Measurements from ENCODE around the gene GCDH. TPM values are rescaled to one million over a fixed set of nuclear protein-coding genes. Genes with fewer than 3 reads are reported as not detected.
A peak's percentile ranks its signal among the peaks of the same experiment; 100 is the strongest.

Gene GCDH
- total RNA-seq, 6 experiments from 2014 or later: 42.2 to 119 (median 59.5) TPM

DNA sequence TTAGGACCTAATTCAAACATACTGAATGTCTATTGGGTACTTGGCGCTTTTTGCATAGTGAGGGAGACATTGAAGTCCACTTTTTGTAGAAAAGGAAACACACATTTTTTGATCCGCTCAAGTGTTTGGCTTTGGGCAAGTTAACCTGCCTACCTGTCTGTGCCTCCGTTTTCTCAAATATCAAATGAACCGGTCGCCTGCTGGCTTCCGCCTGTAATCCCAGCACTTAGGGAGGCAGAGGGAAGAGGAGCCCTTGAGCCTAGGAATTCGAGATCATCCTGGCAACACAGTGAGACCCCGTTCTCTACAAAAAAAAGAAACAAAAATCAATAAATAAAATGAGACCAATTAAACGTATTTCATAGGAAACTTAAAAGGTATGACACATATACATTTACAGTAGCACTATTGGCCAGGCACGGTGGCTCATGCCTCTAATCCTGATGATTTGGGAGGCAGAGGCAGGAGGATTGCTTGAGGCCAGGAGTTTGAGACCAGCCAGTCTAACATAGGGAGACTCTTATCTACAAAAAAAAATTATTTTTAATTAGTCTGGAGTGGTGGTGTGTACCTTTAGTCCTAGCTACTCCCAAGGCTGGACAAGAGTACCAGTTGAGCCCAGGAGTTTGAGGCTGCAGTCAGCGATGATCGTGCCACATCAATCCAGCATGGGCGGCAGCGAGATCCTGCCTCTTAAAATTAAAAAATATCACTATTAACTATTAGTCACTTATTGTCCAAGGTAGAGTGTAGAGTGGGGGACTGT, 56.0 kb downstream of the GCDH start:
- TF ChIP-seq, protein P1, sequence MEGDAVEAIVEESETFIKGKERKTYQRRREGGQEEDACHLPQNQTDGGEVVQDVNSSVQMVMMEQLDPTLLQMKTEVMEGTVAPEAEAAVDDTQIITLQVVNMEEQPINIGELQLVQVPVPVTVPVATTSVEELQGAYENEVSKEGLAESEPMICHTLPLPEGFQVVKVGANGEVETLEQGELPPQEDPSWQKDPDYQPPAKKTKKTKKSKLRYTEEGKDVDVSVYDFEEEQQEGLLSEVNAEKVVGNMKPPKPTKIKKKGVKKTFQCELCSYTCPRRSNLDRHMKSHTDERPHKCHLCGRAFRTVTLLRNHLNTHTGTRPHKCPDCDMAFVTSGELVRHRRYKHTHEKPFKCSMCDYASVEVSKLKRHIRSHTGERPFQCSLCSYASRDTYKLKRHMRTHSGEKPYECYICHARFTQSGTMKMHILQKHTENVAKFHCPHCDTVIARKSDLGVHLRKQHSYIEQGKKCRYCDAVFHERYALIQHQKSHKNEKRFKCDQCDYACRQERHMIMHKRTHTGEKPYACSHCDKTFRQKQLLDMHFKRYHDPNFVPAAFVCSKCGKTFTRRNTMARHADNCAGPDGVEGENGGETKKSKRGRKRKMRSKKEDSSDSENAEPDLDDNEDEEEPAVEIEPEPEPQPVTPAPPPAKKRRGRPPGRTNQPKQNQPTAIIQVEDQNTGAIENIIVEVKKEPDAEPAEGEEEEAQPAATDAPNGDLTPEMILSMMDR (IDR thresholded peaks at IDR 0.05): no peak
- no peak for TF ChIP-seq POLR2A (IDR thresholded peaks at IDR 0.05)
- 53% methylated on average over 12 of the region's 14 CpGs for WGBS (ENCODE audit: insufficient coverage, low coverage, low lambda C conversion rate, missing lambda C conversion rate)
- intact Hi-C loops (cut with DNase I): no loop called here
- Histone ChIP-seq H3K27me3 (no peaks in the 10 kb centered on the region), H3K4me3 (peak overlapping the region; percentile 75 to 92 (median 90)), H3K27ac (peak overlapping the region in 1 of 3 donors; percentile 93), H3K36me3 (peaks cover 0 to 66% (median 42%) of the 10 kb centered on the region in 4 donors), H3K9me3 (no peaks in the 10 kb centered on the region), H3K4me1 (peaks cover 0 to 20% (median 6%) of the 10 kb centered on the region in 4 donors)
- DNase-seq (no peak), ATAC-seq (no peak)

DNA sequence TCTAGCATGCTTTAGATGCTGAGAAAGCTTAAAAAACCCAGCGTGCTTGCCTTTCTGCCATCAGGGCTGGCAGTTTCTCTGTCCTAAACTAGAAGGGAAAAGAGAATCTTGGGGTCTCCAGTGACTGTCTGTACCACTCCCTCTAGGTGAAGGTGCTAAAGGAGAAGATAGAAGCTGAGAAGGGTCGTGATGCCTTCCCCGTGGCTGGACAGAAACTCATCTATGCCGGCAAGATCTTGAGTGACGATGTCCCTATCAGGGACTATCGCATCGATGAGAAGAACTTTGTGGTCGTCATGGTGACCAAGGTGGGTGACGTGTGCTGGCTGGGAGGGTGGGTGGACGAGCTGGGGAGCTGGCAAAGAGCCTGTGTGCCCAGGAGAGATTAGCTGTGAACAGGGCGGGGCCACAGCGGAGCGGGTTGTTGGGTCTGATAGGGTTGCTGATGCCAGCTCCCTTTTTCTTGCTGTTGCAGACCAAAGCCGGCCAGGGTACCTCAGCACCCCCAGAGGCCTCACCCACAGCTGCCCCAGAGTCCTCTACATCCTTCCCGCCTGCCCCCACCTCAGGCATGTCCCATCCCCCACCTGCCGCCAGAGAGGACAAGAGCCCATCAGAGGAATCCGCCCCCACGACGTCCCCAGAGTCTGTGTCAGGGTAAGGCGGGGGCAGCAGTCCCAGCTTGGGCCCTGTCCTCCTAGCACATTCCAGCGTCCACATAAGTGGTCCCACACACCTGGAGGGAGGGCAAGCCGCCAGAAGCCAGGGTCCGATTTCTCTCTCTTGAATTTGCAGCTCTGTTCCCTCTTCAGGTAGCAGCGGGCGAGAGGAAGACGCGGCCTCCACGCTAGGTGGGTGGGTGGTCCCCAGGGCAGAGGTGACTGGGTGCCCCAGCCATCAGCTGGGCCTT, 57.0 kb downstream of the GCDH start:
- intact Hi-C loops (cut with DNase I): no loop called here
- no peak overlapping the region for H3K4me3 ChIP-seq
- peak in 2 of 3 donors; percentile 53 to 60 for DNase-seq
- 92% methylated on average over 16 of the region's 28 CpGs for WGBS (ENCODE audit: insufficient coverage, low coverage, low lambda C conversion rate, missing lambda C conversion rate)
- no peaks in the 10 kb centered on the region for H3K27me3 ChIP-seq
- TF ChIP-seq, protein P1 (IDR thresholded peaks at IDR 0.05): no peak
- no peak for TF ChIP-seq POLR2A (IDR thresholded peaks at IDR 0.05)
- H3K9me3 ChIP-seq: no peaks in the 10 kb centered on the region
- no peak for ATAC-seq
- peaks cover 0 to 65% (median 41%) of the 10 kb centered on the region in 4 donors for H3K36me3 ChIP-seq
- H3K27ac ChIP-seq: no peak overlapping the region
- peaks cover 0 to 14% (median 6%) of the 10 kb centered on the region in 4 donors for H3K4me1 ChIP-seq

DNA sequence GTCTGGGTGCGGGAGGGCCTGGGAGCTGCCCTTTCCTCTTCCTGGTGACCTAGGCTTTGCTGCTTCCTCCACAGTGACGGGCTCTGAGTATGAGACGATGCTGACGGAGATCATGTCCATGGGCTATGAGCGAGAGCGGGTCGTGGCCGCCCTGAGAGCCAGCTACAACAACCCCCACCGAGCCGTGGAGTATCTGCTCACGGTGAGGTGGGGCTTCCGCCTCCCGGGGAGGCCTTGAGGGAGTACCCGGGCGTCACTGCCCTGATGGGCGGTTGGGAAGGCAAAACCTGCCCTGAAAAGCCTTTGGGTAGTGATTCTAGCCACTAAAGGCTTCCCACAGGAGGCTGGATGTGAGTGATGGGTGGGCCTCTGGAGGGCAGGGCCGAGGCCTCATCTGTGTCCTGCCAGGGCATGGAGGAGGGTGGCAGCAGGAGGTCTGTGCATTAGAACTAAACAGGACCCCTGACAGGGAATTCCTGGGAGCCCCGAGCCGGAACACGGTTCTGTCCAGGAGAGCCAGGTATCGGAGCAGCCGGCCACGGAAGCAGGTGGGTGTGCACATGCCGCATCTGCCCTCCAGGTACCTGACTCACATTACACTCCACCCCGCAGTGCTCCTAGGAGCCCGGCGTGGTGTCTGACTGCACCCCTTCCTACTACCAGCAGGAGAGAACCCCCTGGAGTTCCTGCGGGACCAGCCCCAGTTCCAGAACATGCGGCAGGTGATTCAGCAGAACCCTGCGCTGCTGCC, 57.8 kb downstream of the GCDH start:
- H3K4me1 ChIP-seq: peaks cover 0 to 12% (median 6%) of the 10 kb centered on the region in 4 donors
- TF ChIP-seq POLR2A (IDR thresholded peaks at IDR 0.05): no peak
- TF ChIP-seq, protein P1 (IDR thresholded peaks at IDR 0.05): no peak
- DNase-seq (peak in 1 of 3 donors; percentile 53), ATAC-seq (no peak)
- H3K27ac ChIP-seq: no peak overlapping the region
- 92% methylated on average over 5 of the region's 30 CpGs for WGBS (ENCODE audit: insufficient coverage, low coverage, low lambda C conversion rate, missing lambda C conversion rate)
- intact Hi-C loops (cut with DNase I): no loop called here
- H3K9me3 ChIP-seq: no peaks in the 10 kb centered on the region
- no peak overlapping the region for H3K4me3 ChIP-seq
- no peaks in the 10 kb centered on the region for H3K27me3 ChIP-seq
- H3K36me3 ChIP-seq: peaks cover 0 to 63% (median 36%) of the 10 kb centered on the region in 4 donors

Small RNAs within 50 kb of the gene (microRNA-seq; reads per million reads assigned to microRNA genes)
- 0 reads per million in 2 donors for gene MIR5695
- gene MIR6515: 4.9 to 6.4 reads per million in 2 donors
- gene MIR6794: 0 reads per million in 2 donors

Small RNAs within 50 kb of the gene (small RNA-seq; reads per million reads assigned to genes)
- gene MIR5695 (0 to 0.39 reads per million in 2 experiments), gene MIR6515 (0.26 to 1.3 reads per million in 2 experiments), gene MIR6794 (0 reads per million in 2 experiments)

Other genes starting within 250 kb of the GCDH start
- gene MAN2B1, start 224.4 kb upstream of the GCDH start, total RNA-seq: 10 to 100 TPM; 32.7 to 76.5 (median 53.6) TPM
- 1 to 10 TPM; 2.5 to 6.2 (median 4.2) TPM for gene WDR83, start 224.4 kb upstream of the GCDH start, total RNA-seq
- 10 to 100 TPM; 29.5 to 60.5 (median 45.8) TPM for gene DHPS, start 209.3 kb upstream of the GCDH start, total RNA-seq
- gene GNG14, start 203.2 kb upstream of the GCDH start, total RNA-seq: not detected
- gene FBXW9, start 194.5 kb upstream of the GCDH start, total RNA-seq: 1 to 10 TPM; 1.6 to 4.9 (median 2.6) TPM
- 10 to 100 TPM; 14.8 to 28.7 (median 19.6) TPM for gene TNPO2, start 167.2 kb upstream of the GCDH start, total RNA-seq
- 100 to 1,000 TPM in 4 of 6 experiments, 10 to 100 TPM in 2; 69.8 to 244 (median 106) TPM for gene TRIR, start 156.5 kb upstream of the GCDH start, total RNA-seq
- 10 to 100 TPM; 22.3 to 35.8 (median 25.8) TPM for gene GET3, start 153.7 kb upstream of the GCDH start, total RNA-seq
- not detected for gene BEST2, start 139.4 kb upstream of the GCDH start, total RNA-seq
- gene HOOK2, start 115.6 kb upstream of the GCDH start, total RNA-seq: 10 to 100 TPM; 16.6 to 34.5 (median 17.6) TPM
- 100 to 1,000 TPM in 2 of 6 experiments, 10 to 100 TPM in 4; 10.2 to 378 (median 66.0) TPM for gene JUNB, start 99.7 kb upstream of the GCDH start, total RNA-seq
- 100 to 1,000 TPM; 164 to 466 (median 202) TPM for gene PRDX2, start 89.4 kb upstream of the GCDH start, total RNA-seq
- gene THSD8, start 89.1 kb upstream of the GCDH start, total RNA-seq: 1 to 10 TPM in 3 of 6 experiments, under 1 TPM in 2, not detected in 1; 0.62 to 2.0 (median 1.2) TPM
- 1 to 10 TPM; 2.1 to 7.1 (median 3.7) TPM for gene RNASEH2A, start 84.6 kb upstream of the GCDH start, total RNA-seq
- not detected for gene RTBDN, start 56.6 kb upstream of the GCDH start, total RNA-seq
- gene MAST1, start 52.6 kb upstream of the GCDH start, total RNA-seq: under 1 TPM in 4 of 6 experiments, not detected in 2; 0.06 to 0.49 (median 0.34) TPM
- 10 to 100 TPM; 18.2 to 36.3 (median 26.8) TPM for gene DNASE2, start 9.7 kb upstream of the GCDH start, total RNA-seq
- gene KLF1, start 4.0 kb upstream of the GCDH start, total RNA-seq: 1 to 10 TPM in 1 of 6 experiments, under 1 TPM in 2, not detected in 3; 0.32 to 1.7 (median 0.44) TPM
- gene SYCE2, start 28.1 kb downstream of the GCDH start, total RNA-seq: under 1 TPM in 1 of 6 experiments, not detected in 5; 0.18 TPM
- gene FARSA, start 42.6 kb downstream of the GCDH start, total RNA-seq: 10 to 100 TPM; 22.9 to 46.2 (median 29.0) TPM
- 1,000 to 10,000 TPM in 3 of 6 experiments, 100 to 1,000 TPM in 3; 771 to 1,471 (median 1,008) TPM for gene CALR, start 47.4 kb downstream of the GCDH start, total RNA-seq
- gene RAD23A, start 54.7 kb downstream of the GCDH start, total RNA-seq: 10 to 100 TPM; 37.8 to 69.0 (median 52.9) TPM
- gene GADD45GIP1, start 66.1 kb downstream of the GCDH start, total RNA-seq: 10 to 100 TPM in 3 of 6 experiments, 1 to 10 TPM in 3; 7.7 to 29.3 (median 10.0) TPM
- not detected for gene DAND5, start 78.4 kb downstream of the GCDH start, total RNA-seq
- 10 to 100 TPM; 20.3 to 40.0 (median 26.7) TPM for gene NFIX, start 104.3 kb downstream of the GCDH start, total RNA-seq
- 1 to 10 TPM; 1.1 to 3.7 (median 2.3) TPM for gene LYL1, start 211.7 kb downstream of the GCDH start, total RNA-seq
- gene TRMT1, start 225.6 kb downstream of the GCDH start, total RNA-seq: 10 to 100 TPM; 15.0 to 20.5 (median 17.2) TPM
- gene NACC1, start 227.1 kb downstream of the GCDH start, total RNA-seq: 10 to 100 TPM; 19.2 to 30.3 (median 26.4) TPM

Data from right lobe of liver (tissue), 6 donors.